GM18870 (cell line): ENCODE data around the gene BET1.

Experiments used
- ATAC-seq: cut with Tn5 transposase; IDR thresholded peaks from one replicate; pipeline ENCODE4 v1.9.1; 2021; ENCODE audit warnings: moderate library complexity; ENCODE audit not compliant: unreplicated experiment

The BET1 gene

DNA sequence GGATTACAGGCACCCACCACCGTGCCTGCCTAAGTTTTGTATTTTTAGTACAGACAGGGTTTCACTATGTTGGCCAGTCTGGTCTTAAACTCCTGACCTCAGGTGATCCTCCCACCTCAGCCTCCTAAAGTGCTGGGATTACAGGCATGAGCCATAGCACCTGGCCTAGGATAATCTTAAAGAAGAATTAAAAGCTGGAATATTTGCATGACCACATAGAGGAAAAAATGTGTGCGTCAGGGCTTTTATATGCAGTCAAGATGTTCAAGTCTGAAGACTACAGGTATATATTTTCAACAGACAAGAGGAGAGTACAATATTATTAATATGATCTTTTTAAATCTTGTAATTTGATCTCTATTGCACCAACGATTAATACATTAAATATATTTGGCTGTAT is 43.2 kb downstream of the BET1 start:
- no peak for ATAC-seq

GRCh38 chr7:93958651-93959050 is 45.5 kb downstream of the BET1 start:
- ATAC-seq: no peak

DNA sequence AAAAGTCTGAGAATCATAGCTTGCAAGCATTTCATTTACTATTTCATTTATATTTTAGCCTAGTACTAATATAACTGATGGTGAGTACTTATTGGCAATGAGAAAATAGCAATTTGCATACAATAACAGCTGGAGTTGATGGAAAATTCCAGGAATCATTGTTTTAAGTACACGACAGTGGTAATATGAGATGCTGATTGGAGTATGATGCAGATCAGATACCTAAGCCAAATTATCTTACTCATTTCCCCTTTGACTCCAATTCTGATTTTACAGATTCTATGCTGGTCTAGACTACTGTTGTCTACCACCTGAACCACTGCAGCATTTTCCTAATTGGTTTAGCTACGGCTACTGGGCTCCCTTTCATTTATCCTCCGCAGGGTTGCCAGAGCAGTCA is 45.9 kb downstream of the BET1 start:
- ATAC-seq: no peak

DNA sequence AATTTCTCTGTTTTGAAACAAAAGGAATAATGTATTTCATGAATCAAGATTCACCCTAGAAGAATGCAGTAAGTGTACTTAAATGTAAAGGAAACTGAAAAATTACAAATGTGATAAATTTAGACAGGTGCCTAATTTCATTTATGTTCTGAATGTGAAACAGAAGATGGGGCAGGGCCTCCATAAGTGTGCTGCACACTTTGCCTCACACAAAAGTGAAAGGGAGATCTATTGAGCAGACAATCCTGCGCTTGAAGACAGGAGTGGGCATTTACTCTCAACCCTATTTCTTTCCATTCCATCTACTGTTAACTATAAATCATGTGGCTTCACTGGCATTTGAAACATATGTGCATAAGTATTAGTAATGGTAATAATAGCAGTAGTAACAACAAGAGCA is 46.4 kb downstream of the BET1 start:
- no peak for ATAC-seq

- peak; percentile 86 for ATAC-seq
Observed at GRCh38 chr7:93955304-93955703, 48.9 kb downstream of the BET1 start.

DNA sequence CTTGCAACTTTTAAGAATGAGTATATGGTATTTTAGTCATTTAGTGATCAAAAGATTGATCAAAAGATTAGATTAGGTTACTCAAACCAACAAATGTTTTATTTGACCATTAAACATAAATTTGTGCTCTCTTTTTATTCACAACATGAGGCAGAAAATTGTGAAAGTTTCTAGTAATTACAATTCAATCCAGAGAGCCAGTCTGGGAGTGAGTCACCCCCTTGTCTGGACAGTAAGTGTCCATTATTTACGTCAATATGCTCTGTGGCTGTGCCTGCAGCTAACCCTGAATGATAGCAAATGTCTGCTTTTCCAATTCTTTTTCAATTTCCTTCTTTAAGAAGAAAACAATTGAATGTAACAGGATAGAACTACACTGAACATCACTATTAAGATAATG is 54.7 kb downstream of the BET1 start:
- ATAC-seq: no peak

- no peak for ATAC-seq
Observed at GRCh38 chr7:93948873-93949272, 55.3 kb downstream of the BET1 start.

DNA sequence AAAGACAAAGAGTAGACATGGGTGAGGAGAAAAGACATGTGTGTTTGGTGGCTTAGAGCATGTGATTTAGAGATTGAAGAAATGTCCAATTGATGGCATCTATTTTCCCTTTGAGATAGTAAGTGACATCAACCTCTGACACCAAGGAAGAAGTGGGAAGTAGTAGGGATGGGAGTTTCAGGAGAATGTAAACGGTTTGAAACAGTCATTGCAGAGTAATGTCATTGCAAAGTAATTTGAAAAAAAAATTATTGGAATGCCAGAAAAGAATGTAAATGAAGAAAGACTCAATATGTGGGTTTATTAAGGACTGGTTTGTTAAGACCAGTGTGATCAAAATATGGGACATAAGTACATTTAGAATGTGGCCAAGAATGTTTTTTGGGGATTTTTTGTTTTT is 56.0 kb downstream of the BET1 start:
- no peak for ATAC-seq

- ATAC-seq: no peak
Observed at GRCh38 chr7:93945756-93946535, 58.2 kb downstream of the BET1 start.

- ATAC-seq: no peak
Observed at GRCh38 chr7:93945083-93945482, 59.1 kb downstream of the BET1 start.

DNA sequence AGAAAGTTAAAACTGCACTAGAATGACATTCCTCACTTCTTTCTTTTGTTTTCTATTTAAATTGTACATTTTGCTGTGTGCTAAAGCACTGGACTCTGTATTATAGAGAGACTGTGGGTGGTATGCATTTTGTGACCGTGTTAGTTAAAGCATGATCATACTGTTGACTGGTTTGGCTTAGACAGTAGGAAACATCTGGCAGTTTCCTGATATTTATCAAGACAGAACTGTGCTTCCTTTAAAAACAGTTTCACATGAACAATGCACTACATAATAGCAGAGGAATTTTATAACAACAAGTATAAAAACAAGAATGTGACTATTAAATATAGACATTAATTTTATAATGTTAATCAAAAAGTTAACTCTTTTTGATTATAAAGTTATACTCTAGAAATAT is 59.5 kb downstream of the BET1 start:
- ATAC-seq: no peak

DNA sequence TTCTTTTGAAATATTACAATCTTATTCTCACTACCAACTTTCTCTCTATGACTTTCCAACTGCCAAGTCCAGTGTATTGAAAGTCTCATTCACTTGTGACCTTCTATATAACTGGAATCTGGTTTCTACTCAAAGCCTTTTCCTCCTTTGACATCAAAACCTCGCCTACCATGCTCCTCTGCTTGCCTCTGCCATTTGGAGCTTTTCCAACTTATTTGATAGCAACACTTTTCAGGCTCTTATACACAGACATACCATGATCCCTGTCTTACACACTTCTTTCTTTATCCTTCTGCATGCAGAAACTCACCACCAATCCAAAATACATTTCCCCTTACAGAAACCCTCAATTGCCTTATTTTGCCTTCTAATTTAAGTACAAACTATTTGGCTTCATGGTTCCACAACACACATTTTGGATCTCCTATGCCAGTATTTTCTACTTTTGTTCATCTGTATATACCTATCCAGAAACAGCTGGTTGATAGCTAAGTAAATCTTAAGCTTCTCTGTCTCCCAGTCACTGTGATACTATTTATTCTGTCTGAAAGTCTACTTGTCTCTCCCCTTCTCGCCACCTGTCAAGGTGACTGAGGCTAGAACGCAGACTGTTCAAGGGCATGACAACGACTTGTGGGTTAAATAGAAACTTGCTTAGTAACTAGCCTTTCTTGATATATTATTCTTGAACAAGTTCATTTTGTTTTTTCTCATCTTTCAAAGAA is 60.2 kb downstream of the BET1 start:
- no peak for ATAC-seq
